HUES64 (cell line): ENCODE measurements around the gene C10orf95.
"Not testable (repeated sequence)": the region's sequence is repeated elsewhere in the genome, so short reads cannot be mapped to it uniquely, and the experiment has no call there.

Experiments
- H3K27ac ChIP-seq: 2 replicates; pipeline ENCODE4 v1.7.0; 2013; ENCODE audit warnings: low read depth, low read length, inconsistent platforms
- H3K27me3 ChIP-seq: 2 replicates; pipeline ENCODE4 v1.6.1; 2013; ENCODE audit warnings: mild to moderate bottlenecking, low read length; ENCODE audit not compliant: insufficient read depth
- H3K36me3 ChIP-seq: 2 replicates; pipeline ENCODE4 v1.6.1; 2013; ENCODE audit warnings: mild to moderate bottlenecking, low read length; ENCODE audit not compliant: insufficient read depth
- H3K4me1 ChIP-seq: 2 replicates; pipeline ENCODE4 v1.6.1; 2013; ENCODE audit warnings: mild to moderate bottlenecking, low read length, moderate library complexity; ENCODE audit not compliant: insufficient read depth
- H3K4me3 ChIP-seq: 2 replicates; pipeline ENCODE4 v1.5.1; 2013; ENCODE audit warnings: mild to moderate bottlenecking, low read length, moderate library complexity
- H3K9ac ChIP-seq: 2 replicates; pipeline ENCODE4 v1.6.1; 2013; ENCODE audit warnings: mild to moderate bottlenecking, low read depth, low read length
- H3K9me3 ChIP-seq: 2 replicates; pipeline ENCODE4 v1.6.1; 2013; ENCODE audit warnings: low read depth, low read length; ENCODE audit not compliant: insufficient read depth
- WGBS: fragments of 150-250, 120-280 bp; methylation state at CpG from one replicate; pipeline ENCODE4 v1.1.7; 2013; ENCODE audit warnings: missing lambda C conversion rate; 5-methylcytosine and 5-hydroxymethylcytosine counted together

The C10orf95 gene

DNA sequence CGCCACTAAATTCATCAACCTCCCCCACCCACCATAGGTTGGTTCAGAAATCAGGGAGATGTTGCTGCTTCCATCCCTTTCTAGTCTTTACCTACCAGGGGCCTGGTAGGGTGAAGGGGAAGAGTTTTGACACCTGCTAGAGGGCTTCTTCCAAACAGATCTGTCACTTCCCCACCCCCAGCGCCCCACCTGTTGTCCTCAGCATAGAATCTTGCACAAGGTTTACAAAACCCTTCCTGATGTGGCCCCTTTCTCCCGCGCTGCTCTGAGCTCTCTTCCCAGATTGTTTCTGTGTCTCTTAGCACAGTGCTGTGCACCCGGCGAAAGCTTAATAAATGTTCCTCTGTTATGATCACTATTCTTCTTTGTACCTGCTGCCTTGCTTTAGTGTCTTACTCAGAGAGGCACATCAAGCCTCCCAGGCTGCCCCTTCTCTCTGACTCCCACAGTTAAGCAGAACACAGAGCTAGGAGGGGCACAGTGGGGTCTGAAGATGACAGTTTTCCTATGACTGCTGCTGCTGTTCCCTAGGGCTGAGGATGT lies 11.2 kb upstream of the C10orf95 start:
- H3K27ac ChIP-seq, result no peak overlapping the region
- WGBS, result 66% methylated on average over 6 of the region's 6 CpGs
- H3K4me3 ChIP-seq, result peak overlapping the region; percentile 35

DNA sequence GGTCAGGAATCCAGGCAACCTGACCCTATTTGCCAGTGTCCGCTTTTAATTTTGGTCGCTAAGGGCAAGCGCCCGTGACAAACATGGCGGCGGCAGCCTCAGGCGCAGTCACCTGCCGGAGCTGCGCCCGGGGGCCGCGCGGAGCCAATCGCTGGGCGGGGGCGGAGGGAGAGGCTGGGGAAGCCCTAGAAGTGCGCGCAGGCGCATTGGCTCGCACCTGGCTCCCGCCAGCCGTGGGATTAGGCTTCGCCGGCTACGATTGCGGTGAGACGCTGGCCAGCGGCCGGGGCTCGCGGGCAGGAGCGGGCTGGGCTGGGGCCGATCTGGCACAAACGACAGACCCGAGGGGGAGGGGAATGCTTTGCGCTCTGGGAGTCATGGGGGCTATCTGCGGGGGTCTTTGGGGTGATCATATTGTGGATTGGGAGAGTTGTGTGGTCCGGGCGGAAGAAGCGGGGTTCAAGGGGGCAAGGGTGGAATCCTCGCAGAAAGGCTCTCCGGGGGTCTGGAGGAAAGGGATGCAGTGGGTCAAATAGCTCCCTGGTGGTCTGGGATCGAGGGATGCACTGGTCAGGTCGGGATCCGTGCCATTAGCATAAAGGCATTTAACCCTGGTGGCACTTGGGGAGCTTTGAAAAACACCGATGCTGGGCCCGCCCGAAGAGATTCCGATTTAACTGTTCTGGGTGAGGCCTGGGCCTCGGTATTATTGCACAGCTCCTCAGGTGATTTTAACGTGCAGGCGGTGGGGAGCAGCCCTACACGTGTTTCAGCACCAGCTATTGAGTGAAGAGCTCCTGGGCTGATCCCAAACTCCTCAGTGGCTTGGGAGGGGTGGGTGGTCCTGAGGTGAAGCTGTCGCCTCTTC lies 10.1 kb upstream of the C10orf95 start:
- Histone ChIP-seq H3K4me1 (peaks cover 17% of the 10 kb centered on the region), H3K9ac (peak overlapping the region; percentile 60), H3K27me3 (peaks cover 6% of the 10 kb centered on the region; the same call in 1 of the 2 replicates), H3K36me3 (0 out of 2 replicates have a peak, but pooled peaks cover 3% of the 10 kb centered on the region), H3K4me3 (peak overlapping the region; percentile 68), H3K9me3 (no peaks in the 10 kb centered on the region), H3K27ac (peak overlapping the region; percentile 2; the same call in 1 of the 2 replicates)
- WGBS, result 1% methylated on average over 54 of the region's 54 CpGs

More for the DNA sequence above, 11.2 kb upstream of the C10orf95 start:
- Histone ChIP-seq H3K27me3 (peaks cover 6% of the 10 kb centered on the region; the same call in 1 of the 2 replicates), H3K9ac (no peak overlapping the region), H3K36me3 (no peaks in the 10 kb centered on the region), H3K9me3 (no peaks in the 10 kb centered on the region), H3K4me1 (peaks cover 17% of the 10 kb centered on the region)

DNA sequence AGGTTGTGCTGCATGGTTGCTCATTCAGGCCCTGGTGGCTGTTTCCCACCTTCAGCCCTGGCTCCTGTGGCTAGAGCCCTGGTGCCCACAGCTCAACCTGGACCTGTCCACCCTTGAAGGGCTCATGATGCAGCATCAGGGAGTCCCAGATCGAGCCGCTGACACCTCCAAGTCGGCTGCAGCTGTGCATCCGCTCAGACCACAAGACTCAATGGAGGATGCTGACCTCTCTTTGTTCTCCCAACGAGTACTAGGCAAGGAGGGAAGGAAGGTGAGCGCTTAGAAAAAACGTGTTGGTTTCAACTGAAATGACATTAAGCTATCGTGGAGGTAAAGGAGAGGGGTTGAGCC lies 9.5 kb upstream of the C10orf95 start:
- Histone ChIP-seq H3K36me3 (0 out of 2 replicates have a peak, but pooled peaks cover 8% of the 10 kb centered on the region), H3K27ac (peak overlapping the region; percentile 2; the same call in 1 of the 2 replicates), H3K4me1 (peaks cover 20% of the 10 kb centered on the region), H3K9me3 (no peaks in the 10 kb centered on the region), H3K9ac (peak overlapping the region; percentile 60), H3K4me3 (peak overlapping the region; percentile 31), H3K27me3 (peaks cover 6% of the 10 kb centered on the region; the same call in 1 of the 2 replicates)
- 51% methylated on average over 8 of the region's 8 CpGs for WGBS

DNA sequence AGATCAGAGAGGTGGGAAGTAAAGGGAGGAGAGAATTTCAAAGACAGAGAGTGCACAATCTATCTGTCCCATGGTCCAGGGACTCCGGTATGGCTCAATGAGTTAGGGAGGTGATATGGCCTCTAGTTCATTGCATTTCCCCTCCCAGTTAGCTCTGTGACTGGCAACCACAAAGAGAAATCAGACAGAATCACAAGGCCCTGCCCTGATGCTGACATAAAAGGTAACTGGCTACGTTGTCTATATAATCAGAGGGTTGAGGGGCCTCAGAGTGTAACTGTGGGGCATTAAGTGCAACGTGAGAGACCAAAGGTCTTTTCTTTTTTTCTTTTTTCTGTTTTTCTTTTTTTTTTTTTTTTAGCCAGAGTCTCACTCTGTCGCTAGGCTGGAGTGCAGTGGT lies 7.3 kb upstream of the C10orf95 start:
- peaks cover 14% of the 10 kb centered on the region for H3K36me3 ChIP-seq
- H3K27me3 ChIP-seq, result peaks cover 6% of the 10 kb centered on the region; the same call in 1 of the 2 replicates
- no peak overlapping the region for H3K4me3 ChIP-seq
- H3K9me3 ChIP-seq, result no peaks in the 10 kb centered on the region
- H3K27ac ChIP-seq, result no peak overlapping the region
- no peak overlapping the region for H3K9ac ChIP-seq
- 91% methylated on average over 4 of the region's 4 CpGs for WGBS
- peaks cover 33% of the 10 kb centered on the region for H3K4me1 ChIP-seq

DNA sequence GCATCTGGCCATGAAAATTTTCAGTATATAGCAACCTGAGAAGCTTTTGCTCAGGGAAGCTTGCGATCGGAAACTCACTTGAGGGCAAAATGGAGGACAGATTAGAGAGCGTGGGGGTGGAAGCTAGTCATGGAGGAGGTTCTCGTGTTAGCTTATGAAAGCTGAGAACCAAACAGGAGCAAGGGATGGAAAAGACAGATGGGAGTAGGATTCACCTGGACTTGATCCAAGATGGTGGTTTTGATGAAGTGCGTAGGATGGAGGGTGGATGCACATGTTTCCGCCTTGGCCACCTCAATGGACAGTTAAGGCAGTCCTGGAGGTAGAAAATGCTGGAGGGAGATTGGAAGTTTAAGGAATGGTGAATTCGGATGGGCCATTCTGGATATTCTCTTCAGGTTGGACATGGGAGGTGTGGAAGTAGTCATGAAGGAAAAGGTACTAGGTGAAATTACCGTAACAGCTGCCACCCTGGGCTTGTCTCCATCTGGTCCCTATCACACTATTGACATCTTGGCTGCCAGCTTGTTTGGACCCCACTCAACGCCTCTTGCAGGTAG lies 6.3 kb upstream of the C10orf95 start:
- WGBS, result 93% methylated on average over 9 of the region's 9 CpGs
- Histone ChIP-seq H3K9me3 (no peaks in the 10 kb centered on the region), H3K4me1 (peaks cover 32% of the 10 kb centered on the region)

DNA sequence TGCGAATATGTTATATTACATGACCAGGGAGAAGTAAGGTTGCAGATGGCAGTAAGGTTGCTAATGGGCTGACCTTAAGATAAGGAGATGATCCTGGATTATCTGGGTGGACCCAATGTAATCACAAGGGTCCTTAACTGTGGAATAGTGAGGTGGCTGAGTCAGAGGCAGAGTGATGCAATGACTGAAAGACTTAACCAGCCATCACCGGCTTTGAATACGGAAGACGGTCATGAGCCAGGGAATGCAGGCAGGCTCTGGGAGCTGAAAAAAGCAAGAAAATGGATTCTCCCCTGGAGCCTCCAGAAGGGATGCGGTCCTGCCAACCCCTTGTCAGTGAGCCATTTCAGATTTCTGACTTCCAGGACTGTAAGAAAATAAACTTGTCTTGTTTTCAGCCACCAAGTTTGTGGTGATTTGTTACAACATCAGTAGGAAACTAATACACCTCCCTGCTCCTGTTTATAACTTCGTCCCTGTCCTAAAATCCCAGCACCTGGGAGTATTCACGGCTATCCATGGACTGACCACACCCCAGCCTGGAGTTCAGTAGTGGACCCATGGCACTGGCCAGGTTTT lies 4.6 kb upstream of the C10orf95 start:
- Histone ChIP-seq H3K27me3 (no peaks in the 10 kb centered on the region), H3K4me3 (no peak overlapping the region), H3K36me3 (peaks cover 29% of the 10 kb centered on the region), H3K4me1 (peaks cover 32% of the 10 kb centered on the region), H3K9ac (no peak overlapping the region), H3K9me3 (no peaks in the 10 kb centered on the region), H3K27ac (peak overlapping the region; percentile 53; the same call in 1 of the 2 replicates)
- WGBS, result 70% methylated on average over 7 of the region's 7 CpGs

More for the DNA sequence above, 6.3 kb upstream of the C10orf95 start:
- no peak overlapping the region for H3K9ac ChIP-seq
- no peak overlapping the region for H3K27ac ChIP-seq
- peaks cover 4% of the 10 kb centered on the region; the same call in 1 of the 2 replicates for H3K27me3 ChIP-seq
- peaks cover 20% of the 10 kb centered on the region for H3K36me3 ChIP-seq
- H3K4me3 ChIP-seq, result no peak overlapping the region

DNA sequence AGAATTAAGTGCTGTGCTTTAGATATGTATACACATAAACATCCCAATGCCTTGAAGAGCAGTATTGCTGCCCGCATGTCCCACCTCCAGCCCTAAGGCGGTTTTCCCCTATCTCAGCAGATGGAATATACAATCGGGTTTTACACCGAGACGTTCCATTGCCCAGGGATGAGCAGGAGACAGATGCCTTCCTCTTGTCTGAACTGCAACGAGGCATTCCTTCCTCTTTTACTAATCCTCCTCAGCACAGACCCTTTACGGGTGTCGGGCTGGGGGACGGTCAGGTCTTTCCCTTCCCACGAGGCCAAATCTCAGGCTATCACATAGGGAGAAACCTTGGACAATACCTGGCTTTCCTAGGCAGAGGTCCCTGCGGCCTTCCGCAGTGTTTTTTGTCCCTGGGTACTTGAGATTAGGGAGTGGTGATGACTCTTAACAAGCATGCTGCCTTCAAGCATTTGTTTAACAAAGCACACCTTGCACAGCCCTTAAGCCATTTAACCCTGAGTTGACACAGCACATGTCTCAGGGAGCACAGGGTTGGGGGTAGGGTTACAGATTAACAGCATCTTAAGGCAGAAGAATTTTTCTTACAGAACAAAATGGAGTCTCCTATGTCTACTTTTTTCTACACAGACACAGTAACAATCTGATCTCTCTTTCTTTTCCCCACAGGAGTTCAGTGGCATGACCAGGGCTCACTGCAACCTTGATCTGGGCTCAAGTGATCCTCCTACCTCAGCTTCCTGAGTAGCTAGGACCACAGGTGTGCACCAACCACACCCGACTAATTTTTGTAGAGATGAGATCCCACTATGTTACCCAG lies 3.5 kb upstream of the C10orf95 start:
- H3K4me1 ChIP-seq, result peaks cover 32% of the 10 kb centered on the region
- H3K9me3 ChIP-seq, H3K9ac ChIP-seq, H3K27me3 ChIP-seq: not testable (repeated sequence)
- peak overlapping the region; percentile 59; the same call in 1 of the 2 replicates for H3K27ac ChIP-seq
- H3K36me3 ChIP-seq, result peaks cover 29% of the 10 kb centered on the region
- 58% methylated on average over 13 of the region's 13 CpGs for WGBS
- H3K4me3 ChIP-seq, result 0 out of 2 replicates have a peak overlapping the region, but pooled peaks have one; percentile 14

DNA sequence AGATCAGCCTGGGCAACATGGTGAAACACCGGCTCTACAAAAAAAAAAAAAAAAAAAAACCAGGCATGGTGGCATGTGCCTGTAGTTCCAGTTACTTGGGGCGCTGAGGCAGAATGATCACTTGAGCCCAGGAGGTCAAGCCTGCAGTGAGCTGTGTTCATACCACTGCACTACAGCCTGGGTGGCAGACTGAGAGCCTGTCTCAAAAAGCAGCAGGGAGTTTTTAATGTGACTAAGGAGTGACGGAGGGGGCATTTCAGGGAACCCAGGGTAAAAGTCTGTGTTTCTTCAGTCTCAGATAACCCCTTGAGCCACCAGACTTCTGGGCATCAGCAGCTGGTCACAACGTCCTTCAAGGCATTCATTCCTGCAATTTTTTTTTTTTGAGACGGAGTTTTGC lies 2.2 kb upstream of the C10orf95 start:
- Histone ChIP-seq H3K27ac (no peak overlapping the region), H3K36me3 (peaks cover 29% of the 10 kb centered on the region)
- WGBS, result 84% methylated on average over 5 of the region's 5 CpGs

DNA sequence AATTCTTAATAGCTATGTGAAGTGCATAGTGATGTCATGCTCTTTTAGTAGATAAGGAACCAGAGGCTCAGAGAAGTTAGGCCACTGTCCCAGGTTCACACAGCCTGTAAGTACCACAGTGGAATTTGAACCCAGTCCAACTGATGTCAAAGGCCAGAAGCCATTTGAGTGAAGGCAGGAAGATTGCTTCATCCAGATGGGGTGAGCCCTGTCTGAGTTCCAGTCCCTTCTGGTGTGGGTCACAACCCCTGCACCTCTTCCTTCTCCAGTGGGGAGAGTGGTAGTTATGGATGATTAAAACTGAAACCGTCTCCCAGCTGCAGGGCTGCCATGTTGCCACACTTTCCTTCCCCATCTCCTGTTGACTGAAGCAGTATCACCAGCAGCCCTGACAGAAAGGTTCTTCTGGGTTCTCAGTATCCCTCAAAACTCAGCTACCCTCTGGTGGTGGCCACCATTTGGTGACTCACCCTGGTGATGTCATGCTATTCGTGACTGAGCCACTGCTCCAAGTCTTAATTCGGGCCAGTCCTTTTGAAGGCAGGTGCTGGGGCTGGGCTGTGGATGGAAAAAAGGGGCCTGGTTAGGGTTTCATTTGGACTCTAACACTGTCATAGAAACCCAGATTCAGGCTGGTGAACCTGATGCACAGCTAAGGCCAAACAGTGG lies 1.5 kb upstream of the C10orf95 start:
- H3K27ac ChIP-seq, result no peak overlapping the region
- H3K9ac ChIP-seq, result no peak overlapping the region
- no peak overlapping the region for H3K4me3 ChIP-seq
- H3K36me3 ChIP-seq, result peaks cover 29% of the 10 kb centered on the region
- no peaks in the 10 kb centered on the region for H3K27me3 ChIP-seq
- WGBS, result 79% methylated on average over 3 of the region's 3 CpGs
- peaks cover 38% of the 10 kb centered on the region for H3K4me1 ChIP-seq
- no peaks in the 10 kb centered on the region for H3K9me3 ChIP-seq

More for the DNA sequence above, 2.2 kb upstream of the C10orf95 start:
- Histone ChIP-seq H3K27me3 (no peaks in the 10 kb centered on the region), H3K4me1 (peaks cover 38% of the 10 kb centered on the region), H3K9me3 (no peaks in the 10 kb centered on the region), H3K9ac (no peak overlapping the region), H3K4me3 (no peak overlapping the region)
